Uterus (tissue), 4 donors: ENCODE data around the gene ST3GAL5. TPM values are rescaled to one million over a fixed set of nuclear protein-coding genes. Genes with fewer than 3 reads are reported as not detected.
"Not testable (repeated sequence)": the region's sequence is repeated elsewhere in the genome, so short reads cannot be mapped to it uniquely, and the experiment has no call there.

Experiments used
- DNase-seq, 2 donors: peaks; one replicate each; pipeline ENCODE4 v3.0.0-alpha.2; 2019 to 2020
- H3K27ac ChIP-seq, 2 donors: fragments of 200-600 bp; sonication (generic); 1 replicate in 1 of 2; 2 replicates in 1 of 2; pipeline ENCODE4 v1.5.1; 2016 to 2018
- H3K27me3 ChIP-seq, 2 donors: fragments of 200-600 bp; sonication (generic); one replicate each; pipeline ENCODE4 v1.5.1; 2018 to 2019; ENCODE audit warnings: control low read depth in 1 of 2
- H3K36me3 ChIP-seq, 2 donors: fragments of 200-600 bp; sonication (generic); one replicate each; pipeline ENCODE4 v1.5.1; 2019; ENCODE audit warnings: control low read depth in 1 of 2
- H3K4me1 ChIP-seq, 2 donors: fragments of 200-600 bp; sonication (generic); one replicate each; pipeline ENCODE4 v1.5.1; 2018 to 2019; ENCODE audit warnings: control low read depth in 1 of 2
- H3K4me3 ChIP-seq, 2 donors: fragments of 200-600 bp; sonication (generic); 1 replicate in 1 of 2; 2 replicates in 1 of 2; pipeline ENCODE4 v1.5.1; 2018 to 2019; ENCODE audit warnings: mild to moderate bottlenecking in 1 of 2
- H3K9me3 ChIP-seq, 2 donors: fragments of 200-600 bp; sonication (generic); one replicate each; pipeline ENCODE4 v1.5.1; 2019; ENCODE audit warnings: control low read depth in 1 of 2
- CTCF ChIP-seq, 4 experiments: fragments of 200-600 bp in 2 of 4; fragments of 450-650 bp in 2 of 4; sonication (generic) in 2 of 4; IDR thresholded peaks; one replicate each; pipeline ENCODE4 v1.5.1; 2016 to 2019; ENCODE audit warnings: antibody characterized with exemption in 4 of 4, mild to moderate bottlenecking in 2 of 4, moderate library complexity in 1 of 4
- POLR2A ChIP-seq, 2 donors: fragments of 450-650 bp; IDR thresholded peaks; one replicate each; pipeline ENCODE4 v1.6.1; 2016; ENCODE audit warnings: antibody characterized with exemption in 2 of 2, mild to moderate bottlenecking in 1 of 2, moderate library complexity in 1 of 2
- intact Hi-C: fragments of 100-400 bp; cut with DNase I; formaldehyde crosslinking; loops from one replicate; pipeline ENCODE4 v1.15.1; 2023; ENCODE audit warnings: low total_unique reads
- total RNA-seq, 4 donors: library from RNA; depleted of rRNA in 3 of 4; stranded (reverse); fragments of >200 nt in 3 of 4; gene quantifications; one replicate each; pipeline versions ENCODE4 v1.1.0 to v1.2.4, GENCODE V29; 2014 to 2023
- donor health status: DM: yes; HTN: yes; CAD: no.

ST3GAL5 gene
- total RNA-seq, 4 donors from 2014 or later: 12.3 to 52.9 (median 32.9) TPM

GRCh38 chr2:85838181-85838580 lies 50.6 kb downstream of the ST3GAL5 start:
- DNase-seq: no peak
- no peaks in the 10 kb centered on the region for H3K9me3 ChIP-seq
- H3K4me3 ChIP-seq: no peak overlapping the region
- no peak overlapping the region for H3K27ac ChIP-seq
- H3K36me3 ChIP-seq: no peaks in the 10 kb centered on the region
- no peak for TF ChIP-seq POLR2A (IDR thresholded peaks at IDR 0.05)
- no peak for TF ChIP-seq CTCF (IDR thresholded peaks at IDR 0.05)
- no peaks in the 10 kb centered on the region for H3K4me1 ChIP-seq
- intact Hi-C loops: no loop called here
- no peaks in the 10 kb centered on the region for H3K27me3 ChIP-seq

GRCh38 chr2:85834466-85834865 lies 54.3 kb downstream of the ST3GAL5 start:
- H3K27ac ChIP-seq: no peak overlapping the region
- H3K36me3 ChIP-seq: no peaks in the 10 kb centered on the region
- intact Hi-C loops: no loop called here
- H3K27me3 ChIP-seq: no peaks in the 10 kb centered on the region
- no peak overlapping the region for H3K4me3 ChIP-seq
- H3K4me1 ChIP-seq: no peaks in the 10 kb centered on the region
- no peaks in the 10 kb centered on the region for H3K9me3 ChIP-seq
- DNase-seq: no peak
- TF ChIP-seq POLR2A (IDR thresholded peaks at IDR 0.05): no peak
- TF ChIP-seq CTCF (IDR thresholded peaks at IDR 0.05): no peak

- intact Hi-C loops: no loop called here
- Histone ChIP-seq H3K4me1 (no peaks in the 10 kb centered on the region), H3K27ac (no peak overlapping the region), H3K27me3 (no peaks in the 10 kb centered on the region), H3K4me3 (no peak overlapping the region), H3K36me3 (no peaks in the 10 kb centered on the region), H3K9me3 (no peaks in the 10 kb centered on the region)
- no peak for TF ChIP-seq POLR2A (IDR thresholded peaks at IDR 0.05)
- no peak for TF ChIP-seq CTCF (IDR thresholded peaks at IDR 0.05)
- no peak for DNase-seq
These were observed 57.1 kb downstream of the ST3GAL5 start for GRCh38 chr2:85831735-85832134.

- H3K27ac ChIP-seq: no peak overlapping the region
- TF ChIP-seq POLR2A (IDR thresholded peaks at IDR 0.05) (no peak), CTCF (IDR thresholded peaks at IDR 0.05) (no peak)
- H3K4me1 ChIP-seq: no peaks in the 10 kb centered on the region
- DNase-seq: no peak
- intact Hi-C loops: no loop called here
- H3K27me3 ChIP-seq: no peaks in the 10 kb centered on the region
- H3K9me3 ChIP-seq: no peaks in the 10 kb centered on the region
- H3K4me3 ChIP-seq: no peak overlapping the region
- H3K36me3 ChIP-seq: no peaks in the 10 kb centered on the region
These were observed 58.1 kb downstream of the ST3GAL5 start for GRCh38 chr2:85830645-85831044.

GRCh38 chr2:85829394-85829793 lies 59.4 kb downstream of the ST3GAL5 start:
- H3K4me1 ChIP-seq, H3K36me3 ChIP-seq, H3K9me3 ChIP-seq, intact Hi-C loops, DNase-seq, H3K27me3 ChIP-seq, H3K27ac ChIP-seq, H3K4me3 ChIP-seq: not testable (repeated sequence)

GRCh38 chr2:85828725-85829124 lies 60.1 kb downstream of the ST3GAL5 start:
- H3K27ac ChIP-seq: no peak overlapping the region
- no peak for DNase-seq
- no peaks in the 10 kb centered on the region for H3K9me3 ChIP-seq
- intact Hi-C loops: no loop called here
- H3K36me3 ChIP-seq: no peaks in the 10 kb centered on the region
- no peaks in the 10 kb centered on the region for H3K27me3 ChIP-seq
- TF ChIP-seq CTCF (IDR thresholded peaks at IDR 0.05) (no peak), POLR2A (IDR thresholded peaks at IDR 0.05) (no peak)
- H3K4me1 ChIP-seq: no peaks in the 10 kb centered on the region
- H3K4me3 ChIP-seq: no peak overlapping the region
